GM19455 (cell line): ENCODE measurements around the gene GUCY2C.

Experiments used
- ATAC-seq: cut with Tn5 transposase; IDR thresholded peaks from one replicate; pipeline ENCODE4 v1.9.1; 2021; ENCODE audit not compliant: unreplicated experiment

Gene GUCY2C

DNA sequence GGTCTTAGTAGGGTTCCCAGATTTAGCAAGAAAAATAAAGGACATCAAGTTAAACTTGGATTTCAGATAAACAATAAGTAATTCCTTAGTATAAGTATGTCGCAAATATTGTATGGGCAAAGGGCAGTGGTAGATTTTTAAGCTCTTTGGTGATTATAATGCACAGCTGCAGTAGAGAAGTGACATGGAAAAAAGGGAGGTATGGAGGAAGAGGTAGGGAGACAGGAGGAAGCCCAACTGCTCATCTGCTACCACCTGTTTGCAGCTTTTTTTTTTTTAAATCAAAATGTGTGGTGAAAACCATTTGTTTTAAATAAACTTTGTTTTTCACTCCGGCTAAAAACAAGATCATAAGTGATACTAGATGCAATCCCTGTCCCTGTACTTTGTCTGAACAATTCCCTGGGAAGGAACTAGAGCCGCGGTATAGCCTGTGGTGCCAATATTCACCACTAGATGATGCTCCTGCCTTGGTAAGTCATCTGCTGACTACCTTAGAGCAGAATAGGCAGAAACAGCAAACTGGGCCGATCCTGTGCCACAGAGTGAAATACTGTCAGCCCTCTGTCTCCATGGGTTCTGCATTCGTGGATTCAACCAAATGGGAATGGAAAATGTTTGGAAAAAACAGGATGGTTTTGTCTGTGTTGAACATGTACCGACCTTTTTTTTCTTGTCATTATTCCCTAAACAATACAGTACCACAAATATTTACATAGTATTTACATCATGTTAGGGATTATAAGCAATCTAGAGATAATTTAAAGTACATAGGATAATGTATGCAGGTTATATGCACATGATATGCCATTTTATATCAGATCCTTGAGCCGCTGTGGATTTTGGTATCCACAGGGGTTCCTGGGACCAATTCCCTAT, 66.3 kb downstream of the GUCY2C start:
- peak; percentile 95 for ATAC-seq

DNA sequence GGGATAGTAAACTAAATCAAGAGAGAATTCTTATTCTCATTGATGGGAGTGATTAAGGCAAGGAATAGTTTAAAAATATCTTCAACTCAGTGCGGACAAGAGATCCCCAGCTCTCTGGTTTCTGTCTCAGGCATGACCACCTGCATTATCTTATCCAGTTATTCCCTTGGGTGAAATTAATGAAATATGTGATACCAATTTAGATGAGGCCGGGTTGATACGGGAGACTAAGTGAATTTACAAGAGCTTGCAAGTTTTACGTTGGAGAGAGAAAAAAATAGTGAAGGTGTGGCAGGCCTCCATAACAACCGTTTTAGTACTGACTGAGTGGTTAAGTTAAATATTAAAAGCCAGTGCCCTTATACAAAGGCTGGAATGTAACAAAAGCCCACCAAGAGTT, 67.6 kb downstream of the GUCY2C start:
- ATAC-seq: no peak

DNA sequence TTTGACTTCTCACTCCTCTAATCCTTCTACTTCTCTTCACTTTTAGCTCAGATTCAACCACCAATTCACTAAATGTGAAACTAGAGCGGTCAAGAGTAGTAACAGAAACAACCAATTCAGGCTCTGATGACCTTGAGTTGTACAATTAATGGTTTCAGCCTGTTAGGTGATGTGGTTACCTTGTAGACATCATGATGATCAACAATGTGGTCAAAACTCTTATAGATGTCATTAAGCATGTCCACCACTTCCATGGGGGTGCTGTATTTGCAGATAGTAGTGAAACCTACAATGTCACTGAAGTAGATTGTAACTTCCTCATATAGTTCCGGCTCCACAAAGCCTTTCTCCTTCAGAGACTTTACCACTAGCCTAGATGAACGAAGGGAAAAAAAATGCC, 74.6 kb downstream of the GUCY2C start:
- peak; percentile 75 for ATAC-seq

DNA sequence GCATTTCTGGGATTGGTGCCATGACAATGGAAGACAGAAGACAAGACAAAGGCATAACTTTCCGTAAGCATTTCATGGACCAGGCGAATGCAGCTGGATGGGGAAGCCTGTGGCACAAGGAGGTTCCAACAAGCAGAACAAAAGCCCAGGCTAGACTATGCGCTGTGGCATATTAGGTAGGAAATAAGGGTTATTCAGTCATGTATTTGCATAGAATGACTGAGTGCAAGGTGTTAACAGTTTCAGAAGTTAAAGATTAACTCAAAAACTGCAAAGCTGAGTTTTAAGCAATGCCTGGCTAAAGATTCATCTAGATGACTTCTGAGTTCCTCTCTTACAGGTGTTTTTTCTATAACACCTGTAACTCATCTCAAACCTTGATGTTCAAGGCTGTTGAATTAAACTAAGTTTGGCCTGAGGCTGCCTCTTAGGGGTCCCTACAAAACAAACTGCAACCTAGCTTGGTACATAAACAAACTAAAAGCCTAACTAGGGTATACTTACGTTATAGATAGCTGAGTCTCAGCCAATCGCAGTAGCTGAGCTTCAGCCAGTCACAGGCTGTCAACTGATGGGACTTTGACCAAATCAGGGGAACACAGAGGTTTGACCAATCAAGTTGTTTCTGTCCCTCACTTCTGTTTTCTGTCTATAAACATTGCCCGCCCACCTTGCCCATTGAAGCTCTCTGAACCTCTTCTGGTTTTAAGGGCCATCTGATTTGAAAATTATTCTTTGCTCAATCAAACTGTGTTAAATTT, 76.5 kb downstream of the GUCY2C start:
- ATAC-seq: no peak

DNA sequence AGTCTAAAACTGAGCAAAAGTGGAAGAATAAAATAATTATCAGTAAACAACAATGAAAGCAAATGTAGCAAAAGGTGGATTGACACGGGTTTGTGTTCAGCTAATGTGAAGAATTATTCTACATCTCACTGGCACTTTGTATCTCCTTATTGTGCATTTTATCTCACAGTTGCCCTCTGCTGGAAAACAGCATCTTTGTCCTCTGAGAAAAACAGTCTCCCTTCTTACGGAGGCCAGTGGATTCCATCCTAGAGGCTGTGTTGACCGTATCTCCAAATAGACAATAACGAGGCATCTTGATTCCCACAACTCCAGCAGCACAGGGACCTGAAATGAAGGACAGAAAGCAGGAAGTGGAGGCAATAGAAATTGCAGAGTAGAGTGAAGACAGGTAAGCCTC, 77.4 kb downstream of the GUCY2C start:
- ATAC-seq: no peak

DNA sequence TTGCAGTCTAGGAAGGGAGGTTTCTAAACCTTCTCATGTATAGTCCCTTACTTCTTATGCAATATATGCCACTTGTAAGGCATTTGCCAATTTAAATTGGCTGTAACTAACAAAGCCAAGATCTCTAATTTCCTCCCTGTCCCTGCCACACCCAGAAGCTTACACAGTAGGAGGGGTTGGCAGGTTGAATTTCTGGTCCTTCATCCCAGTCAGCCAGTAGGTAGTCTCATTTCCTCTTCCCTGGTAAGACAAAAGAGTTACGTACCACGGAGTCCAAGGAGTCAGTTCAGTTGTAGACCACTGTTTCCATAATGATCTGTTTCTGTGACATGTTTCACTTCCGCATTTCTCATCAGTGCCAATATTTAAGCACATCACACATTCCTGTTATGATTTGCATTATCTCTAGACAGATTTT, 81.7 kb downstream of the GUCY2C start:
- ATAC-seq: peak; percentile 40

DNA sequence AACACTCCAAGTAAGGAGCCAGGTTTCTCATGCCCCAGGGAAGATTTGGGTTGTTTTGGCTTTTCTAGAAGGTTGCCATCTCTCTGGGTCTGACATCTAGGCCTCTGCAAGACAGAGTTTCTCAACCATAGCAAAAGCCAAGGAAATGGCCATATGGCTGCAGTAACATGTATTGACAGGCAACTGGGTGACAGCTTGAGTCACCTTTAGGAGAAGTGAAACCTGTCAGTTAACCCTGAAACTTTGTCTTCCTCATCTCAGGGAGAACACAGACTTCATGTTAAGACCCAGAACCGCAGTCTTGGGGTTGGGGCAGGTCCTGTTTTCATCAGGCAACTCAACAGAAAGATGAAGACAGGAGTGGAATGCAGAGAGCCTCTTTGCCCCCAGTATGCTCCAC, 82.7 kb downstream of the GUCY2C start:
- peak; percentile 97 for ATAC-seq

DNA sequence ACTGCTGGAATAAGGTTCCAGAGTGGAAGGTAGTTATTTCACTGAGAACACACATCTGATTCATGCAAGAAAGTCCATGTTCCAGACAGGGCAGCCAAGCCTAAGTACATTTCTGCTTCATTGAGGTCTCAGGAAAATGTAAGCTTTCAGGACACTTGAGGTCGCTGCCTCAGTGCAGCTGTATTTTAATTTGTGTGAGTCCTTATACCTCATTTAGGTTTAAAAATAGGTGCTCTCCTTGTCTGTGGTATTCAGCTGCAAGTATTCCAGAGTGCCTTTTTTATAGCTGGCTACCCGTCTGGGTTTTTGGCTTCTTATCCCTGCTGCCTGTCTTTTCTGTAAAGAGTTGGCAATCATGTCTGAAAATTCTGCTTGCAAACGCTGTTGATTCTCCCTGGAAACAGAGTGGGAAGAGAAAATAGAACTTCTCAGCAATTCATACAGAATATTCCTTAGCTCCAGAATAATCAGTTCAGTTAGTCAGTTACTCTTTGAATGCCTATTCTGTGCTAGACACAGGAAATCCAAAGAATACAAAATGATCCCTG, 83.4 kb downstream of the GUCY2C start:
- ATAC-seq: no peak

DNA sequence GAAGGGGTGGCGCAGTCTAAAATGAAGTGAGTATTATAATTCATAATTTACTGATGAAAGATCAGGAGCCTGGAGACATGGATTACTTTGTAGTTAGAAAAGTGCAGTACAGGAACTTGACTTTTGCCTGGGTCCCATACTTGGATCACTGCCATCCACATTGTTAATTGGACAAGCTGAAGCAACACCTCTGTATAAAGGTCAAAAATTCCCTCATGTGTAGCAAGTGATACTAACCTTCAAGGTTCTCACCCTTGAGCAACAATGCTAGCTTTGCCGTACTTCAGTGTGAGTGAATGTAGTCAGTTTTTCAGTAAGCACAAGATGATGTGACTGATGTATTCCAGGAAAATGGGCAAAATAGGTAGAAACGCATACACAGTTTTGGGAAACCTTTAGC, 84.1 kb downstream of the GUCY2C start:
- ATAC-seq: no peak

DNA sequence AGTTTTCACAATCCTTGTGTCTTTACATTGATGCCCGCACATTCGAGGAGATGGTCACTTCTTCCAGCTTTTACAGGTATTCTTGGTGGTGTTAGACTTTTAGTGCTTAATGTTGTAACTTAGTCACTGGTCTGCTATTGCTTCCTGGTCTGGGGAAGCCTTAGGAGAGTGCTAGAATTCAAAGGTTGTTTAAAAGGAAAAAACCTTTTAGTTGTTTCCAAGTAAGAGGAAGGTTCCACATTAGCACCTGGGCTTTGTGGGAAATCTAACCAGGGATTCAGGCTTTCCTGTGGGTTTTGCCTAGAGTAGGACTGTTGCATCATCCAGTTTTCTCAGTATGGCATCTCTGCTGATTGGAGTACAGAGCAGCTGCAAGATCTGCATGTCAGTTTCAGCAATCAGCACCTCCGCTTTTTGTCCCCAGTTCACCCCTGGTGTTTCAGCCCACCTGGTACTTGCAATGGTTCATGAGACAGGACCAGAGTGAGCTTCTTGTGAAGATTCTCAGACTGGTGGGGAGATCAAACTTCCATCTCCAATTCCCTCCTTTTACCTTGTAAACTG, 84.7 kb downstream of the GUCY2C start:
- no peak for ATAC-seq

DNA sequence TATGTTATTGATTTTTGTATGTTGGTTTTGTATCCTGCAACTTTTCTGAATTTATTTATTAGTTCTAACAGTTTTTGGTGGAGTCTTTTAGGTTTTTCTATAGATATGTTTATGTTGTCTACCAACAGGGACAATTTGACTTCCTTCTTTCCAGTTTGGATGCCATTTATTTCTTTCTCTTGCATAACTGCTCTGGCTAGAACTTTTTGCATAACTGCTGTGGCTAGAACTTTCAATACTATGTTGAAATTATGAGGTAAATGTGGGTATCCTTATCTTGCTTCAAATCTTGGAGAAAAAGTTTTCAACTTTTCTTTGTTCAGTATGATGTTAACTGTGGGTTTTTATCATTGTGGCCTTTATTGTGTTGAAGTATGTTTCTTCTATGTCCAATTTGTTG, 88.8 kb downstream of the GUCY2C start:
- no peak for ATAC-seq

DNA sequence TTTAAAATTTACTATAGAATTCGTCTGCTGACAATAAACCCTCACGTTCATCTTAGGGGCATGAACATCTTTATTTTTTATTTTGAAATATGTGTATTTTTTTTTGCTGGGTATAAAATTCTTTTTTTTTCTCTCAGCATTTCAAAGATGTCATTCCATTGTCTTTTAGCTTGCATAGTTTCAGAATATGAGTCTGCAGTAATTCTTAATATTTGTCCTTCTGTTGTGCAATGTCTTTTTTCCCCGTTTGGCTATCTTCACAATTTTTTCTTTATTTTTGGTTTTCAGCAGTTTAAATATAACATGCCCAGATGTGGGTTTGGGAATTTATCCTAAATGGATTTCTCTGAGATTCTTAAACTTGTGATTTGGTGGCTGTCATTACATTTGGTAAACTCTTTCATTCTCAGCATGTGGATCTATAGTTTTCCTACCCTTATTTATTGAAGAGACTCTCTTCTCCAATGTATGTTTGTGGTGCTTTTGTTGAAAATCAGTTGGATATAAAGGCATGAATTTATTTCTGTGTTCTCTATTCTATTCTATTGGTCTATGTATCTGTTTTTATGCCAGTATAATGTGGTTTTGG, 90.9 kb downstream of the GUCY2C start:
- ATAC-seq: no peak

DNA sequence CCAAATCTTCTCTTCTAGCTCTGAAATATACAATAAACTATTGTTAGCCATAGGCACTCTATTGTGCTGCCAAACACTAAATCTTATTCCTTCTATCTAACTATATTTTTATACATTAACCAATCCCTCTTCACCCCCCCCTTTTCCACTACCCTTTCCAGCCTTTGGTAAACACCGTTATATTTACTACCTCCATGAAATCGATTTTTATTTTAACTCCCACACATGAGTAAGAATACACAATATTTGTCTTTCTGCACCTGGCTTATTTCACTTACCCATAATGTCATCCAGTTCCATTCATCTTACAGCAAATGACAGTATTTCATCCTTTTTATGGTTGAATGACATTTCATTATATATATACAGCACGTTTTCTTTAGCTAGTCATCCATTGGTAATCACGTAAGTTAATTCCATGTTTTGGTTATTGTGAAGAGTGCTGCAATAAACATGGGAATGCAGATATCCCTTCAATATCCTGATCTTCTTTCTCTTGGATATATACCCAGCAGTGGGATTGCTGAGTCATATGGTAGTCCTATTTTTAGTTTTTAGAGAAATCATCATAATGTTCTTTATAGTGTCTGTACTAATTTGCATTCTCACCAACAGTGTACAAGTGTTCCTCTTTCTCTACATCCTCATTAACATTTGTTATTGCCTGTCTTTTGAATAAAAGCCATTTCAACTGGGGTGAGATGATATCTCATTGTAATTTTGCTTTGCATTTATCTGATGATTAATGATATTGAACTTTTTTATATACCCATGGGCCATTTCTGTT, 94.5 kb downstream of the GUCY2C start:
- ATAC-seq: no peak

DNA sequence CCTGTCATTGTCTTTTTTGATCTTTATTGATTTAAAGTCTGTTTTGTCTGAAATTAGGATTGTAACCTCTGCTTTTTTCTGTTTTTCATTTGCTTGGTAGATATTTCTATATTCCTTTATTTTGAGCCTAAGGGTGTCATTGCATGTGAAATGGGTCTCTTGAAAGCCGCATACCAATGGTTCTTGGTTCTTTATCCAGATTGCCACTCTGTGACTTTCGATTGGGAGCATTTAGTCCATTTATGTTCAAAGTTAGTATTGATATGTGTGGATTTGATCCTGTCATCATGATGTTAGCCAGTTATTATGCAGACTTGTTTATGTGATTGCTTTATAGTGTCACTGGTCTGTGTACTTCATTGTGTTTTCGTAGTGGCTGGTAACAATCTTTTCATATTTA, 98.9 kb downstream of the GUCY2C start:
- no peak for ATAC-seq

DNA sequence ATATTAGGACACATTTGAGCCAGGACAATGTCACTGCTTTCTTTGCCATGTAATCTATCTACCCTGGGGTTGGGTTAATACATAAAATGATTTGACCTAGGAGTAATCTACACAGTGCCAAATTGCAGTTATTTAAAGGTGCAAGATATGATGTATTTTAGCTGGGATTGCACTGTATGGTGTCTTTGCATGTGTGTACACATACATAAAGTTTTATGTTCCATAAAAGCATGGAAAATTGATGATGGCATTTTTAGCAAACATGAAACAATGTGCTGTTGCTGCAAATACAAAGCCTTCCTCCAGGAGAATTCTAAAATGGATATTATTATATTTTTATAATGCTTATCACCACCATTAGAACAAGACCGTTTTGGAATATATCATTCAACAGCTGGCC, 104.7 kb downstream of the GUCY2C start:
- no peak for ATAC-seq

DNA sequence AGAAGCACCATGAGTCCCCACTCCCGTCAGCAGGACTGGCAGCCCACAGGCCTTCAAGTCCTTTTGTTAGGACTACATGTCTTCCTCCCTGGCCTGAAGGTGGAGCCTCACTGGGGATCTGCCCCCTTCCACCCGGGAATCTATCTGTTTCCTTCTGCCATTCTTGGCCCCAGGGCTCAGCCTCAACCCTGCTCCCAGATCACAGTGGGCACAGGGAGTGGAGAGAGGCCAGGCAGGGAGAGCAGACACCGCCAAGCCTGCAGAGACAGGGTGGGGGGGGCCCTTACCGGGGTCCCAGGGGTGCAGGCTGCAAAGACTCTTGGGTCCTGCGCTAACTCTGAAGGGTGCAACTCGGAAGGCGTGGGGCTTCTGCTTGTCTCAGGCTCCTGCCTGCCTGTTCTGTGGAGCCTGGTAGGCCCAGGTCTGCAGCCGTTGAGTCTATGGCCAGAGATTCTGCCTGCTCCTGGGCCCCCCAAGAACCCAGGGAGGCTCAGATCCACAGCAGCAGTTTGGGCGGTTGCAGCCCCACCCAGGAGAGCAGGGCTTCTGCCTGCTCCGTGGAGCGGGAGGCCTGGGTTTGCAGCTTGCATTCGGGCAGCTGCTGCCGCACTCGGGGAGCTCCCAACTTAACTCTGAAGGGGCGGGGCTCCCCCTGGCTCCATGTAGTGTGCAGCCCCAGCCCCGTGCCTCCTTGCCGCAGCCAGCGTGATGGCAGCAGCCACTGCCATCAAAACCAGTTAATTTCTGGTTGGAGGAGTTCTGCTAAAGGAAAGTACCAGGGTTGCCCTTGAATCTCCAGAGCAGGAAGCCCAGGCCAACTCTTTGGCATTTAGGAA, 107.0 kb downstream of the GUCY2C start:
- ATAC-seq: no peak

DNA sequence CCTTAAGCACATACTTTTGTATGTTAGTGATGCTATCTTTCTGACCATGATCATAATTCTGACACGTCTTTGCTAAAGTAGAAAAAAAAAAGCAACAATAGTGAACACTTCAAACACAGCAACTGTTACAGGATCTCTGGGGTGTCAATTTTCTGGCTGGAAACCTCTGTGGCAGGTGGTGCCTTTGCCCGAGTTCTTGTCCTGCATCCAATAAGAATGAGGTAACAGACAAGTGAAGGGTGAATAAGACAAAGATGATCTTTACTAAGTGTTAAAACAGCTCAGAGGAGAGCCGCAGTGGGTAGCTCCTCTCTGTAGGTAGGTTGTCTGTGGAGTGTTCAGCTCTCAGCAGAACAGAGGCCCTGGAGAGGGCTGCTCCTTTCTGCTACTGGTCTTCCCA, 107.8 kb downstream of the GUCY2C start:
- ATAC-seq: no peak

DNA sequence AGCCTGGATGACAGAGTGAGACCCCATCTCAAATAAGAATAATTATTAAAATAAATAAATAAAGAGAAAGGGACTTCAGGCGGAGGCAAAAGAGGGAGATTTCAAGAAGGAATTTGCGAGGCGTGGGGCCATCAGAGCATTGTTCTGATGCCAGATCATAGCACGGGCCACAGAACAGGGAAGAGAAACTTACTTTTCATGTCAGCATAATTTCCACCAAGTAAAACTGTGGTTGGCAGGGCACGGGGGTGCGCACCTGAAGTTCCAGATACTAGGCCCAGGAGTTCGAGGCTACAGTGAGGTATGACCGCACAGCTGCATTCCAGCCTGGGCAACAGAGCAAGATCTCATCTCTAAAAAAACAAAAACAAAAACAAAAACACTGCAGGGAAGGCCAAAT, 117.8 kb downstream of the GUCY2C start:
- ATAC-seq: no peak

DNA sequence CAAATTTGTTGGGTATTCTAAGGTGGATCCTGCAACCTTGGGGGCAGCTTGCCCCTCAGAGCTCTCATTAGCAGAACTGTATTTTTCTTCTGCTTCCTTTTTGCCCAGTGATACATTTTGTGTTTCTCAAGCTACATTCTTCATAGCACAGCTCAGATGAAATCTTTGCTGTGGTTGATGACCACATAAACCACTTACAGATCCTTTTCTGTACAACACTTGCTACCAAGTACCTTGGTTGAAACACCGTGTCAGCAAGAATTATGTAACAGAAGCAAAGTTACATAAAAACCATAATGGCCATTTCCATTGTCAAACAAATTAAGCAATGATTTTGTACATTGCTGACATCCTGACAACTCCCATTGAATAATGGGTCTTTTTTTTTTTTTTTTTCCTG, 119.1 kb downstream of the GUCY2C start:
- ATAC-seq: no peak

DNA sequence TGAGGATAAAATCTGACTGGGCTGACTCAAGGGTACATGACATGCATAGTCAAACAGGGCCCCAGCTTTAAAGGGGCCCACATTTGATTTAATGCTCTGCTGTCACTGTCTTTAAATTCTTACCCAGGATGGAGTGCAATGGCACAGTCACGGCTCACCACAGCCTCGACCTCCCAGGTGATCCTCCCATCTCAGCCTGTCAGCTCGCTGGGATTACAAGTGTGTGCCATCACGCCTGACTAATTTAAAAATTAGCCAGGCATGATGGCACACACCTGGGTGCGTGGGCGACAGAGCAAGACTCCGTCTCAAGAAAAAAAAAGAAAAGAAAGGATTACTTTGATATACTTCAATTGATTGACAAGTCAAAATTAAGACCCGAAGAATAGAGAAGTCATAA, 119.5 kb downstream of the GUCY2C start:
- no peak for ATAC-seq
